Neural cell (in vitro differentiated cells): ENCODE measurements around the gene ABCA13. TPM values are rescaled to one million over a fixed set of nuclear protein-coding genes. Genes with fewer than 3 reads are reported as not detected.

ENCODE experiments used
- H2AFZ ChIP-seq: fragments of 200-600, 300-800 bp; sonication (generic), shearing (Covaris generic); 2 replicates; pipeline ENCODE4 v1.6.0; 2014; ENCODE audit warnings: low read depth, mild to moderate bottlenecking, antibody characterized with exemption, low read length, moderate library complexity
- H3F3A ChIP-seq: fragments of 200-600 bp; shearing (Covaris generic); 2 replicates; pipeline ENCODE4 v1.6.1; 2016; ENCODE audit warnings: mild to moderate bottlenecking, moderate library complexity, mixed read lengths, antibody characterized with exemption, low read length; ENCODE audit not compliant: insufficient read depth, poor library complexity, severe bottlenecking
- H3K27ac ChIP-seq: fragments of 200-600, 300-800 bp; sonication (generic), shearing (Covaris generic); 2 replicates; pipeline ENCODE4 v1.5.1; 2014; ENCODE audit warnings: mild to moderate bottlenecking, low read length, moderate library complexity
- H3K27me3 ChIP-seq: fragments of 300-800, 200-600 bp; sonication (generic), shearing (Covaris generic); 2 replicates; pipeline ENCODE4 v1.6.0; 2014; ENCODE audit warnings: mild to moderate bottlenecking, low read depth, low read length, moderate library complexity; ENCODE audit not compliant: insufficient read depth
- H3K36me3 ChIP-seq: fragments of 300-800, 200-600 bp; sonication (generic), shearing (Covaris generic); 2 replicates; pipeline ENCODE4 v1.5.1; 2014; ENCODE audit warnings: mild to moderate bottlenecking, antibody characterized with exemption, low read length, moderate library complexity; ENCODE audit not compliant: insufficient read depth
- H3K4me2 ChIP-seq: fragments of 300-800, 200-600 bp; sonication (generic), shearing (Covaris generic); 2 replicates; pipeline ENCODE4 v1.6.0; 2014; ENCODE audit warnings: mild to moderate bottlenecking, low read length
- H3K4me3 ChIP-seq: fragments of 300-800, 200-600 bp; sonication (generic), shearing (Covaris generic); 2 replicates; pipeline ENCODE4 v1.5.1; 2014; ENCODE audit warnings: mild to moderate bottlenecking, low read length, moderate library complexity
- H3K79me2 ChIP-seq: fragments of 200-600 bp; shearing (Covaris generic); replicated peaks from 2 replicates; pipeline ENCODE4 v1.6.0; 2014; ENCODE audit warnings: mild to moderate bottlenecking, low read length, moderate library complexity; ENCODE audit not compliant: insufficient read depth
- H3K9ac ChIP-seq: fragments of 300-800, 200-600 bp; sonication (generic), shearing (Covaris generic); 2 replicates; pipeline ENCODE4 v1.6.1; 2016; ENCODE audit warnings: mild to moderate bottlenecking, low read length, mixed read lengths
- H3K9me2 ChIP-seq: fragments of 200-600 bp; shearing (Covaris generic); 2 replicates; pipeline ENCODE4 v1.6.1; 2016; ENCODE audit warnings: mild to moderate bottlenecking, low read length, mixed read lengths; ENCODE audit not compliant: insufficient read depth
- H3K9me3 ChIP-seq: fragments of 200-600, 300-800 bp; sonication (generic), shearing (Covaris generic); 2 replicates; pipeline ENCODE4 v1.6.1; 2016; ENCODE audit warnings: mild to moderate bottlenecking, mixed run types, low read length, moderate library complexity, mixed read lengths
- H4K20me1 ChIP-seq: fragments of 200-600 bp; shearing (Covaris generic); 2 replicates; pipeline ENCODE4 v1.6.1; 2016; ENCODE audit warnings: mild to moderate bottlenecking, mixed run types; ENCODE audit not compliant: insufficient read depth
- EP300 ChIP-seq: fragments of 450-650 bp; conservative IDR thresholded peaks from 2 replicates; pipeline ENCODE4 v1.6.1; 2014; ENCODE audit warnings: antibody characterized with exemption, mild to moderate bottlenecking, moderate library complexity; ENCODE audit not compliant: poor library complexity, severe bottlenecking
- EZH2 ChIP-seq: fragments of 200-600, 300-800 bp; shearing (Covaris generic), sonication (generic); IDR thresholded peaks from 2 replicates; pipeline ENCODE4 v1.6.1; 2014; ENCODE audit warnings: antibody characterized with exemption, low read length, borderline replicate concordance, mild to moderate bottlenecking; ENCODE audit not compliant: insufficient read depth, poor library complexity, severe bottlenecking
- MXI1 ChIP-seq: fragments of 450-650 bp; conservative IDR thresholded peaks from 2 replicates; pipeline ENCODE4 v1.6.1; 2014; ENCODE audit warnings: antibody characterized with exemption, mild to moderate bottlenecking; ENCODE audit not compliant: poor library complexity, severe bottlenecking
- POLR2AphosphoS5 ChIP-seq: IDR thresholded peaks from 2 replicates; pipeline ENCODE4 v1.6.1; 2012
- RAD21 ChIP-seq: fragments of 450-650 bp; conservative IDR thresholded peaks from 2 replicates; pipeline ENCODE4 v1.6.1; 2014; ENCODE audit warnings: antibody characterized with exemption, mild to moderate bottlenecking, moderate library complexity
- SMC3 ChIP-seq: fragments of 450-650 bp; conservative IDR thresholded peaks from 2 replicates; pipeline ENCODE4 v1.6.1; 2014; ENCODE audit warnings: antibody characterized with exemption, mild to moderate bottlenecking, moderate library complexity; ENCODE audit not compliant: poor library complexity
- TAF1 ChIP-seq: IDR thresholded peaks from 2 replicates; pipeline ENCODE4 v1.6.1; 2012; ENCODE audit warnings: low read depth
- polyA plus RNA-seq: library from polyadenylated mRNA; depleted of rRNA; stranded (reverse); fragments of >200 nt; gene quantifications from 2 replicates; pipeline ENCODE4 v1.2.3, GENCODE V29; 2014
- TF ChIP-seq, protein P1 (sequence below): fragments of 450-650 bp; IDR thresholded peaks from 2 replicates; pipeline ENCODE4 v1.5.1; 2014; ENCODE audit warnings: antibody characterized with exemption, mild to moderate bottlenecking, moderate library complexity; ENCODE audit not compliant: poor library complexity, severe bottlenecking
- TF ChIP-seq, protein P2 (sequence below): IDR thresholded peaks from 2 replicates; pipeline ENCODE4 v1.6.1; 2012; ENCODE audit warnings: borderline replicate concordance

ABCA13 gene
- polyA plus RNA-seq, 1 donor from 2014 or later: 0.20 TPM

DNA sequence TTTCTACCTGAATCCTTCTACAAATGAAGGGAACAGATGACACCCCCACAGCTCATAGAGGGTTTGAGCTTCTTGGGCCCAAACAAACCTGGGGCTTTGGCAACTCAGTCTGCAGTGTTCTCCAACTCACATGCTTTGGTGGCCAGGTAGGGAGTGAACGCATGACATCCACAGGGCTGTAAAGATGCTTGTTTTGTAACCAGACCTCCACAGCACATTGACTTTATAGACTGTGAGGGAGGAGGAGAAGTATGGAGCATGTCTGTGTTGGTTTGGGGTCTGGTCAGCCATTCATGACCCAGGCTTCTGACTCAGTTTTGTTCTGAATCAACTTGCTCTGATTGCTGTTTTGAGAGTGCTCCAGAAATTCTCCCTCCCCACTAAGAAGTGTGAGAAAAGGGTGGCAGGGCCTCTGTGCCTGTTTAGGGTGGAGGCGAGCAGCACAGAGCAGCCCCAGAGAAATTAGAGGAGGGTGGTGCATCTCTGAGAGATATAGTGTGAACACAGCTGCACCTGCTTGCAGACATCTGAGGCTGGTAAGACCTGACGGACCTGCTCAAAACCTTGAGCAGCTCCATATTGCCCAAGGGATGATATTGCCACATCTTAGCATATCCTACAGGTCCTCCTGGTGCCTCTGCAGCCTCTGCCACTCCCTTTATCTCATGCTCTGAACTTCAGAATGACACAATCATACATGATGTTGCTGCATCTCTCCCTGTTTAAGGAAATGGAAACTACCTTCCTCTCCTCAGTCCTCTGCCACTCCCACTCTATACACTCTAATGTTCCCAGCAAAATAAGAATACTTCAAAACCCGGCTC is 287.7 kb downstream of the ABCA13 start:
- H3K79me2 ChIP-seq: no peaks in the 10 kb centered on the region
- no peak overlapping the region for H3K4me2 ChIP-seq
- no peak overlapping the region for H2AFZ ChIP-seq
- H3K9ac ChIP-seq: no peak overlapping the region
- no peak overlapping the region for H3K4me3 ChIP-seq
- H4K20me1 ChIP-seq: no peaks in the 10 kb centered on the region
- H3K9me2 ChIP-seq: no peaks in the 10 kb centered on the region
- H3K9me3 ChIP-seq: no peaks in the 10 kb centered on the region
- H3K27ac ChIP-seq: no peak overlapping the region
- no peaks in the 10 kb centered on the region for H3K27me3 ChIP-seq
- no peaks in the 10 kb centered on the region for H3F3A ChIP-seq
- TF ChIP-seq POLR2AphosphoS5 (no peak), EP300 (no peak), RAD21 (no peak), SMC3 (no peak), EZH2 (no peak), MXI1 (no peak), TAF1 (no peak)
- TF ChIP-seq, protein P1, sequence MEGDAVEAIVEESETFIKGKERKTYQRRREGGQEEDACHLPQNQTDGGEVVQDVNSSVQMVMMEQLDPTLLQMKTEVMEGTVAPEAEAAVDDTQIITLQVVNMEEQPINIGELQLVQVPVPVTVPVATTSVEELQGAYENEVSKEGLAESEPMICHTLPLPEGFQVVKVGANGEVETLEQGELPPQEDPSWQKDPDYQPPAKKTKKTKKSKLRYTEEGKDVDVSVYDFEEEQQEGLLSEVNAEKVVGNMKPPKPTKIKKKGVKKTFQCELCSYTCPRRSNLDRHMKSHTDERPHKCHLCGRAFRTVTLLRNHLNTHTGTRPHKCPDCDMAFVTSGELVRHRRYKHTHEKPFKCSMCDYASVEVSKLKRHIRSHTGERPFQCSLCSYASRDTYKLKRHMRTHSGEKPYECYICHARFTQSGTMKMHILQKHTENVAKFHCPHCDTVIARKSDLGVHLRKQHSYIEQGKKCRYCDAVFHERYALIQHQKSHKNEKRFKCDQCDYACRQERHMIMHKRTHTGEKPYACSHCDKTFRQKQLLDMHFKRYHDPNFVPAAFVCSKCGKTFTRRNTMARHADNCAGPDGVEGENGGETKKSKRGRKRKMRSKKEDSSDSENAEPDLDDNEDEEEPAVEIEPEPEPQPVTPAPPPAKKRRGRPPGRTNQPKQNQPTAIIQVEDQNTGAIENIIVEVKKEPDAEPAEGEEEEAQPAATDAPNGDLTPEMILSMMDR: no peak
- TF ChIP-seq, protein P2, sequence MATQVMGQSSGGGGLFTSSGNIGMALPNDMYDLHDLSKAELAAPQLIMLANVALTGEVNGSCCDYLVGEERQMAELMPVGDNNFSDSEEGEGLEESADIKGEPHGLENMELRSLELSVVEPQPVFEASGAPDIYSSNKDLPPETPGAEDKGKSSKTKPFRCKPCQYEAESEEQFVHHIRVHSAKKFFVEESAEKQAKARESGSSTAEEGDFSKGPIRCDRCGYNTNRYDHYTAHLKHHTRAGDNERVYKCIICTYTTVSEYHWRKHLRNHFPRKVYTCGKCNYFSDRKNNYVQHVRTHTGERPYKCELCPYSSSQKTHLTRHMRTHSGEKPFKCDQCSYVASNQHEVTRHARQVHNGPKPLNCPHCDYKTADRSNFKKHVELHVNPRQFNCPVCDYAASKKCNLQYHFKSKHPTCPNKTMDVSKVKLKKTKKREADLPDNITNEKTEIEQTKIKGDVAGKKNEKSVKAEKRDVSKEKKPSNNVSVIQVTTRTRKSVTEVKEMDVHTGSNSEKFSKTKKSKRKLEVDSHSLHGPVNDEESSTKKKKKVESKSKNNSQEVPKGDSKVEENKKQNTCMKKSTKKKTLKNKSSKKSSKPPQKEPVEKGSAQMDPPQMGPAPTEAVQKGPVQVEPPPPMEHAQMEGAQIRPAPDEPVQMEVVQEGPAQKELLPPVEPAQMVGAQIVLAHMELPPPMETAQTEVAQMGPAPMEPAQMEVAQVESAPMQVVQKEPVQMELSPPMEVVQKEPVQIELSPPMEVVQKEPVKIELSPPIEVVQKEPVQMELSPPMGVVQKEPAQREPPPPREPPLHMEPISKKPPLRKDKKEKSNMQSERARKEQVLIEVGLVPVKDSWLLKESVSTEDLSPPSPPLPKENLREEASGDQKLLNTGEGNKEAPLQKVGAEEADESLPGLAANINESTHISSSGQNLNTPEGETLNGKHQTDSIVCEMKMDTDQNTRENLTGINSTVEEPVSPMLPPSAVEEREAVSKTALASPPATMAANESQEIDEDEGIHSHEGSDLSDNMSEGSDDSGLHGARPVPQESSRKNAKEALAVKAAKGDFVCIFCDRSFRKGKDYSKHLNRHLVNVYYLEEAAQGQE: no peak
- no peaks in the 10 kb centered on the region for H3K36me3 ChIP-seq

DNA sequence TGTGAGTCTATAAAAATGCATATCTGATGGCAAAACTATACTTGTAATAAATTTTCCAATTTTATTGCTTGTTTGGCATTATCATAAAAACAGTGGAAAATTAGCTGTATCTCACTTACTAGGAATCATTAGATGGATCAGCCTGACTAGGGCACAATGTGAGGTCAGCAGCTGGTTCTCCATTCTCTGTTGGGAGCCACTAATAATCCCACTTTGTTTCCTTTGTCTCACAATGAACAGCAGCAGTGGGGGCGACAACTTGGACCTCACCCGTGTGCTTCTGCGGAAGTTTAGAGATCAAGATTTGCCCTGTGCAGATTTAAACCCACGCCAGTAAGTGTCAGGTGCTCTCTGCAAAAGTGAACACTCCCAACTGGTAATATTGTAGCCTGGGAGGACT is 295.5 kb downstream of the ABCA13 start:
- no peaks in the 10 kb centered on the region for H3K9me2 ChIP-seq
- no peaks in the 10 kb centered on the region for H3F3A ChIP-seq
- H3K79me2 ChIP-seq: no peaks in the 10 kb centered on the region
- H3K27me3 ChIP-seq: no peaks in the 10 kb centered on the region
- H3K4me3 ChIP-seq: no peak overlapping the region
- H3K9me3 ChIP-seq: no peaks in the 10 kb centered on the region
- no peak overlapping the region for H2AFZ ChIP-seq
- H3K36me3 ChIP-seq: no peaks in the 10 kb centered on the region
- no peak overlapping the region for H3K4me2 ChIP-seq
- no peak overlapping the region for H3K27ac ChIP-seq
- TF ChIP-seq, protein P2: no peak
- no peak for TF ChIP-seq EP300
- no peak for TF ChIP-seq MXI1
- no peak for TF ChIP-seq TAF1
- no peak for TF ChIP-seq POLR2AphosphoS5
- TF ChIP-seq, protein P1: no peak
- TF ChIP-seq EZH2: no peak
- TF ChIP-seq RAD21: no peak
- TF ChIP-seq SMC3: no peak
- no peak overlapping the region for H3K9ac ChIP-seq
- no peaks in the 10 kb centered on the region for H4K20me1 ChIP-seq
